H9 (cell line): ENCODE measurements around the gene SEMA6A. TPM values are rescaled to one million over a fixed set of nuclear protein-coding genes. Genes with fewer than 3 reads are reported as not detected.

Source experiments
- DNase-seq: peaks from one replicate; pipeline ENCODE4 v3.0.0-alpha.2; 2017
- H2AFZ ChIP-seq: one replicate; pipeline ENCODE4 v1.6.1; 2013; ENCODE audit warnings: mild to moderate bottlenecking, low read length, control low read depth, moderate library complexity
- H2AK5ac ChIP-seq: 2 replicates; pipeline ENCODE4 v1.6.1; 2013; ENCODE audit warnings: low read length, control low read depth, mixed read lengths; ENCODE audit not compliant: insufficient read length
- H2BK120ac ChIP-seq: one replicate; pipeline ENCODE4 v1.6.1; 2013; ENCODE audit warnings: low read depth, mild to moderate bottlenecking, low read length, control low read depth, inconsistent platforms; ENCODE audit not compliant: poor library complexity, severe bottlenecking
- H2BK12ac ChIP-seq: 2 replicates; pipeline ENCODE4 v1.6.1; 2013; ENCODE audit warnings: low read length, control low read depth, mixed read lengths, low read depth; ENCODE audit not compliant: insufficient read length
- H2BK15ac ChIP-seq: 2 replicates; pipeline ENCODE4 v1.6.1; 2013; ENCODE audit warnings: low read depth, low read length, control low read depth
- H2BK20ac ChIP-seq: one replicate; pipeline ENCODE4 v1.6.1; 2013; ENCODE audit warnings: low read depth, mild to moderate bottlenecking, low read length, control low read depth, inconsistent platforms; ENCODE audit not compliant: poor library complexity, severe bottlenecking
- H2BK5ac ChIP-seq: 2 replicates; pipeline ENCODE4 v1.6.1; 2013; ENCODE audit warnings: low read length, control low read depth, mixed read lengths; ENCODE audit not compliant: insufficient read length
- H3K14ac ChIP-seq: 2 replicates; pipeline ENCODE4 v1.6.1; 2013; ENCODE audit warnings: low read length, control low read depth; ENCODE audit not compliant: insufficient read depth
- H3K18ac ChIP-seq: 2 replicates; pipeline ENCODE4 v1.6.1; 2013; ENCODE audit warnings: low read depth, mild to moderate bottlenecking, mixed read lengths, low read length, control low read depth; ENCODE audit not compliant: insufficient read length
- H3K23ac ChIP-seq: 2 replicates; pipeline ENCODE4 v1.6.1; 2013; ENCODE audit warnings: low read length, control low read depth, mixed read lengths, low read depth; ENCODE audit not compliant: insufficient read length
- H3K23me2 ChIP-seq: 2 replicates; pipeline ENCODE4 v1.6.1; 2013; ENCODE audit warnings: low read depth, mild to moderate bottlenecking, mixed read lengths, low read length, control low read depth; ENCODE audit not compliant: insufficient read length, poor library complexity, severe bottlenecking
- H3K27ac ChIP-seq: 2 replicates; pipeline ENCODE4 v1.5.1; 2013; ENCODE audit warnings: low read length, control low read depth, mixed read lengths, low read depth; ENCODE audit not compliant: insufficient read length
- H3K27me3 ChIP-seq: 2 replicates; pipeline ENCODE4 v1.6.1; 2013; ENCODE audit warnings: low read length, control low read depth, inconsistent platforms; ENCODE audit not compliant: insufficient read depth
- H3K4ac ChIP-seq: 2 replicates; pipeline ENCODE4 v1.6.1; 2013; ENCODE audit warnings: low read depth, mild to moderate bottlenecking, control low read depth, inconsistent platforms, low read length, moderate library complexity
- H3K4me1 ChIP-seq: 2 replicates; pipeline ENCODE4 v1.6.1; 2013; ENCODE audit warnings: low read length, control low read depth, inconsistent platforms; ENCODE audit not compliant: insufficient read depth
- H3K4me2 ChIP-seq: 2 replicates; pipeline ENCODE4 v1.6.1; 2013; ENCODE audit warnings: low read length, control low read depth, mixed read lengths; ENCODE audit not compliant: insufficient read length, insufficient read depth
- H3K56ac ChIP-seq: 2 replicates; pipeline ENCODE4 v1.6.1; 2013; ENCODE audit warnings: low read depth, mild to moderate bottlenecking, mixed read lengths, low read length, control low read depth; ENCODE audit not compliant: insufficient read length
- H3K79me1 ChIP-seq: 2 replicates; pipeline ENCODE4 v1.6.1; 2013; ENCODE audit warnings: low read depth, mild to moderate bottlenecking, moderate library complexity, low read length, control low read depth, inconsistent platforms; ENCODE audit not compliant: insufficient read depth, poor library complexity, severe bottlenecking
- H3K79me2 ChIP-seq: 2 replicates; pipeline ENCODE4 v1.6.1; 2013; ENCODE audit warnings: low read length, control low read depth, inconsistent platforms; ENCODE audit not compliant: insufficient read depth
- H3K9ac ChIP-seq: 2 replicates; pipeline ENCODE4 v1.6.1; 2013; ENCODE audit warnings: low read length, control low read depth, mixed read lengths; ENCODE audit not compliant: insufficient read length; ENCODE audit errors: extremely low read depth
- H3K9me3 ChIP-seq: one replicate; pipeline ENCODE4 v1.6.1; 2013; ENCODE audit warnings: low read depth, low read length, inconsistent platforms; ENCODE audit not compliant: control insufficient read depth
- H3T11ph ChIP-seq: one replicate; pipeline ENCODE4 v1.6.1; 2013; ENCODE audit warnings: mild to moderate bottlenecking, low read length, control low read depth, inconsistent platforms
- H4K20me1 ChIP-seq: one replicate; pipeline ENCODE4 v1.6.1; 2013; ENCODE audit not compliant: control insufficient read depth, insufficient read length, insufficient read depth
- H4K5ac ChIP-seq: 2 replicates; pipeline ENCODE4 v1.6.1; 2013; ENCODE audit warnings: low read depth, mild to moderate bottlenecking, mixed read lengths, low read length, control low read depth; ENCODE audit not compliant: insufficient read length
- H4K8ac ChIP-seq: replicated peaks from 2 replicates; pipeline ENCODE4 v1.6.1; 2013; ENCODE audit warnings: low read length, control low read depth, mixed read lengths, low read depth; ENCODE audit not compliant: insufficient read length
- H4K91ac ChIP-seq: 2 replicates; pipeline ENCODE4 v1.6.1; 2013; ENCODE audit warnings: low read depth, mild to moderate bottlenecking, moderate library complexity, mixed read lengths, low read length, control low read depth; ENCODE audit not compliant: insufficient read length
- H3K27ac Mint-ChIP-seq, 3 experiments: 2 replicates in 2 of 3; 3 replicates in 1 of 3; pipeline ENCODE4 v1.8.0; 2020 to 2021; ENCODE audit warnings: mixed read lengths in 3 of 3, mild to moderate bottlenecking in 1 of 3, moderate library complexity in 1 of 3
- H3K27me3 Mint-ChIP-seq: 2 replicates; pipeline ENCODE4 v1.8.0; 2021; ENCODE audit warnings: low read depth, mild to moderate bottlenecking, moderate library complexity, mixed read lengths
- H3K36me3 Mint-ChIP-seq, 3 experiments: 2 replicates in 2 of 3; 3 replicates in 1 of 3; pipeline ENCODE4 v1.8.0; 2020 to 2021; ENCODE audit warnings: low read depth in 3 of 3, mixed read lengths in 3 of 3; ENCODE audit not compliant: insufficient read depth in 1 of 3
- H3K4me1 Mint-ChIP-seq, 2 experiments: 2 replicates each; pipeline ENCODE4 v1.8.0; 2020; ENCODE audit warnings: mixed read lengths in 2 of 2
- H3K4me3 Mint-ChIP-seq, 2 experiments: 2 replicates in 1 of 2; 3 replicates in 1 of 2; pipeline ENCODE4 v1.8.0; 2020 to 2021; ENCODE audit warnings: mild to moderate bottlenecking in 2 of 2, mixed read lengths in 2 of 2, moderate library complexity in 1 of 2
- H3K9me3 Mint-ChIP-seq, 2 experiments: 2 replicates in 1 of 2; 3 replicates in 1 of 2; pipeline ENCODE4 v1.8.0; 2020; ENCODE audit warnings: mild to moderate bottlenecking in 2 of 2, mixed read lengths in 2 of 2, moderate library complexity in 1 of 2
- WGBS: extraction: QIAGEN DNeasy Blood & Tissue Kit; methylation state at CpG from one replicate; pipeline ENCODE4 v1.1.7; 2013; ENCODE audit warnings: missing lambda C conversion rate, low lambda C conversion rate, mixed read lengths; ENCODE audit not compliant: insufficient read length; ENCODE audit errors: extremely low coverage; 5-methylcytosine and 5-hydroxymethylcytosine counted together
- total RNA-seq: library from RNA; stranded (reverse); gene quantifications from 2 replicates; pipeline ENCODE4 v1.2.1, GENCODE V29; 2021
- TF ChIP-seq, protein P1 (sequence below): fragments of 200-600 bp; sonication (generic); conservative IDR thresholded peaks from 3 replicates; pipeline ENCODE4 v1.8.0; 2021; ENCODE audit warnings: antibody characterized with exemption, mild to moderate bottlenecking

SEMA6A gene
- total RNA-seq, 1 experiment from 2014 or later, result 354 TPM

DNA sequence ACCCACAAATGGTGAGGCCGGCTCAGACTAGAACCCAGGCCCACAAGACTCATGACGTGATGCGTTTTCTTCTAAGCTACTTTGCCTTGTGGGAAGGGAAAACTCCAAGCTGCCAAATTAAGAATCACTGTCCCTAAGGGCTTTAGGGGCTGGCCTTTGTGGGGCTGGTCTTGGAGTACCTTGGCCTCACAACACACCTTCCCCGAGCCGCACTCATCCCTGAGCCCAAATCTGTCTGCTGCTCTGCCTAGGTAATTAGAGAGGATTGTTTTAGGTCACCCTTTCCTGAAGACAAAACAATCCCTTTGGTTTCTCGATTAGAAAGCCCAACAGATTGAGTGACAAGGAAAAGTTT is 137.3 kb downstream of the SEMA6A start:
- H4K5ac ChIP-seq, result no peak overlapping the region
- H3K18ac ChIP-seq, result no peak overlapping the region
- no peak overlapping the region for H2BK5ac ChIP-seq
- peaks cover 5% of the 10 kb centered on the region for H3K4me1 ChIP-seq
- no peak overlapping the region for H2AFZ ChIP-seq
- H3K9ac ChIP-seq, result no peak overlapping the region
- H3K23ac ChIP-seq, result no peak overlapping the region
- H3K4ac ChIP-seq, result no peak overlapping the region
- no peak overlapping the region for H3K4me2 ChIP-seq
- Mint-ChIP-seq H3K27me3 (peaks cover 55% of the 10 kb centered on the region), H3K27ac (no peak overlapping the region), H3K4me1 (peaks cover 46 to 52% of the 10 kb centered on the region in 2 experiments), H3K36me3 (no peaks in the 10 kb centered on the region), H3K4me3 (no peak overlapping the region), H3K9me3 (no peaks in the 10 kb centered on the region; a peak in 1 of 5 replicates)
- no peaks in the 10 kb centered on the region for H4K20me1 ChIP-seq
- no peak overlapping the region for H2AK5ac ChIP-seq
- no peaks in the 10 kb centered on the region for H3K9me3 ChIP-seq
- no peak overlapping the region for H2BK12ac ChIP-seq
- no peak overlapping the region for H3K56ac ChIP-seq
- no peak overlapping the region for H3K14ac ChIP-seq
- no peaks in the 10 kb centered on the region for H3K23me2 ChIP-seq
- WGBS, result no CpG with 5 or more reads among the region's 6 CpGs
- no peaks in the 10 kb centered on the region for H3K79me2 ChIP-seq
- TF ChIP-seq, protein P1, sequence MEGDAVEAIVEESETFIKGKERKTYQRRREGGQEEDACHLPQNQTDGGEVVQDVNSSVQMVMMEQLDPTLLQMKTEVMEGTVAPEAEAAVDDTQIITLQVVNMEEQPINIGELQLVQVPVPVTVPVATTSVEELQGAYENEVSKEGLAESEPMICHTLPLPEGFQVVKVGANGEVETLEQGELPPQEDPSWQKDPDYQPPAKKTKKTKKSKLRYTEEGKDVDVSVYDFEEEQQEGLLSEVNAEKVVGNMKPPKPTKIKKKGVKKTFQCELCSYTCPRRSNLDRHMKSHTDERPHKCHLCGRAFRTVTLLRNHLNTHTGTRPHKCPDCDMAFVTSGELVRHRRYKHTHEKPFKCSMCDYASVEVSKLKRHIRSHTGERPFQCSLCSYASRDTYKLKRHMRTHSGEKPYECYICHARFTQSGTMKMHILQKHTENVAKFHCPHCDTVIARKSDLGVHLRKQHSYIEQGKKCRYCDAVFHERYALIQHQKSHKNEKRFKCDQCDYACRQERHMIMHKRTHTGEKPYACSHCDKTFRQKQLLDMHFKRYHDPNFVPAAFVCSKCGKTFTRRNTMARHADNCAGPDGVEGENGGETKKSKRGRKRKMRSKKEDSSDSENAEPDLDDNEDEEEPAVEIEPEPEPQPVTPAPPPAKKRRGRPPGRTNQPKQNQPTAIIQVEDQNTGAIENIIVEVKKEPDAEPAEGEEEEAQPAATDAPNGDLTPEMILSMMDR, result no peak
- H3T11ph ChIP-seq, result no peak overlapping the region
- DNase-seq, result no peak
- no peak overlapping the region for H2BK20ac ChIP-seq
- 0 out of 2 replicates have a peak, but pooled peaks cover 2% of the 10 kb centered on the region for H3K27me3 ChIP-seq
- H3K79me1 ChIP-seq, result no peaks in the 10 kb centered on the region
- no peak overlapping the region for H4K91ac ChIP-seq
- H3K27ac ChIP-seq, result no peak overlapping the region
- no peak overlapping the region for H2BK15ac ChIP-seq
- no peak overlapping the region for H4K8ac ChIP-seq
- H2BK120ac ChIP-seq, result no peak overlapping the region
